Sigmoid colon (tissue), 7 donors: ENCODE results near the gene WFDC8. TPM values are rescaled to one million over a fixed set of nuclear protein-coding genes. Genes with fewer than 3 reads are reported as not detected.

Experiments used
- DNase-seq: peaks from one replicate; pipeline ENCODE4 v3.0.0-alpha.2; 2019
- H3K27ac ChIP-seq, 4 donors: fragments of 200-600 bp; sonication (generic); one replicate each; pipeline ENCODE4 v1.5.1; 2016 to 2019; ENCODE audit warnings: mild to moderate bottlenecking in 1 of 4
- H3K27me3 ChIP-seq, 3 donors: fragments of 200-600 bp; sonication (generic); one replicate each; pipeline ENCODE4 v1.5.1; 2019; ENCODE audit warnings: mild to moderate bottlenecking in 1 of 3
- H3K36me3 ChIP-seq, 4 donors: fragments of 200-600 bp; sonication (generic); one replicate each; pipeline ENCODE4 v1.5.1; 2016 to 2019
- H3K4me1 ChIP-seq, 4 donors: fragments of 200-600 bp; sonication (generic); one replicate each; pipeline ENCODE4 v1.5.1; 2017 to 2019
- H3K4me3 ChIP-seq, 4 donors: fragments of 200-600 bp; sonication (generic); one replicate each; pipeline ENCODE4 v1.5.1; 2017 to 2019; ENCODE audit warnings: mild to moderate bottlenecking in 2 of 4, moderate library complexity in 1 of 4
- H3K9me3 ChIP-seq, 4 donors: fragments of 200-600 bp in 3 of 4; sonication (generic) in 3 of 4; one replicate each; pipeline versions ENCODE4 v1.5.1 to v1.6.1; 2013 to 2019
- EP300 ChIP-seq, 4 donors: sonication (generic); formaldehyde crosslinking; IDR thresholded peaks; one replicate each; pipeline ENCODE4 v1.6.1; 2017; ENCODE audit warnings: antibody characterized with exemption in 4 of 4
- POLR2A ChIP-seq, 2 donors: fragments of 450-650 bp; IDR thresholded peaks; one replicate each; pipeline ENCODE4 v1.6.1; 2016; ENCODE audit warnings: antibody characterized with exemption in 2 of 2, mild to moderate bottlenecking in 2 of 2, moderate library complexity in 2 of 2
- POLR2AphosphoS5 ChIP-seq, 4 donors: sonication (generic); formaldehyde crosslinking; IDR thresholded peaks; one replicate each; pipeline ENCODE4 v1.6.1; 2017; ENCODE audit warnings: antibody characterized with exemption in 4 of 4
- WGBS, 2 donors: extraction: QIAGEN DNeasy Blood & Tissue Kit; methylation state at CpG; one replicate each; pipeline ENCODE4 v1.1.7; 2013; 5-methylcytosine and 5-hydroxymethylcytosine counted together
- intact Hi-C: fragments of 100-400 bp; cut with DNase I; formaldehyde crosslinking; loops from one replicate; pipeline ENCODE4 v1.15.1; 2023
- polyA plus RNA-seq, 3 donors: library from polyadenylated mRNA; stranded (reverse); fragments of 200-250 nt; gene quantifications; one replicate each; pipeline ENCODE4 v1.2.3, GENCODE V29; 2013
- total RNA-seq, 4 donors: library from RNA; depleted of rRNA; stranded (reverse); fragments of >200 nt; gene quantifications; one replicate each; pipeline ENCODE4 v1.1.0, GENCODE V29; 2016
- TF ChIP-seq, protein P1 (sequence below), 4 experiments: fragments of 450-650 bp in 3 of 4; fragments of 200-600 bp in 1 of 4; IDR thresholded peaks; one replicate each; pipeline ENCODE4 v1.5.1; 2016 to 2019; ENCODE audit warnings: antibody characterized with exemption in 4 of 4, mild to moderate bottlenecking in 3 of 4, moderate library complexity in 2 of 4
- donor health status: healthy with polysubstance abuse.
- donor health status: Bipolar disorder and iron deficiency.
- donor health status: healthy.

WFDC8 gene
- total and polyA plus RNA-seq, 7 donors, result not detected

DNA sequence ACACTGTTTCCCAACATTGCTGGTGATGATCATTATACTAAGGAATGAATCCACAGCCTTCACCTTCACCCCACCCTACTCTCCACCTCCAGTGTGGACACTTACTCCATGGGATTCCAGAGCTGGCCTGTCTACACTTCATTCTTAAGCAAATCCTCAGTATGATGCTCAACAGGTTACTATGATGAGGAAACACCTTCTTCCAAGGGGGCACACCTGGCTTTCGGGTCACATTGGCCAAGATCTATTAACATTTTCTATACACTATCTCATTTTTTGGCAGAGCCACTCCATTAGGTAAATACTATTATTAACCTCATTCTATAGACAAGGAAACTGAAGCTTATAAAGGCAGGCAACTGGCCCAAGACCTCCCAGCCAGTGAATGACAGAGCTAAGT is 23.9 kb downstream of the WFDC8 start:
- Histone ChIP-seq H3K36me3 (no peaks in the 10 kb centered on the region), H3K27me3 (peaks cover 0 to 2% (median 0%) of the 10 kb centered on the region in 3 donors), H3K9me3 (no peaks in the 10 kb centered on the region), H3K27ac (no peak overlapping the region), H3K4me1 (no peaks in the 10 kb centered on the region), H3K4me3 (no peak overlapping the region)
- intact Hi-C loops, result no loop called here
- TF ChIP-seq POLR2A (IDR thresholded peaks at IDR 0.05) (no peak), EP300 (IDR thresholded peaks at IDR 0.05) (no peak), POLR2AphosphoS5 (IDR thresholded peaks at IDR 0.05) (no peak)
- TF ChIP-seq, protein P1, sequence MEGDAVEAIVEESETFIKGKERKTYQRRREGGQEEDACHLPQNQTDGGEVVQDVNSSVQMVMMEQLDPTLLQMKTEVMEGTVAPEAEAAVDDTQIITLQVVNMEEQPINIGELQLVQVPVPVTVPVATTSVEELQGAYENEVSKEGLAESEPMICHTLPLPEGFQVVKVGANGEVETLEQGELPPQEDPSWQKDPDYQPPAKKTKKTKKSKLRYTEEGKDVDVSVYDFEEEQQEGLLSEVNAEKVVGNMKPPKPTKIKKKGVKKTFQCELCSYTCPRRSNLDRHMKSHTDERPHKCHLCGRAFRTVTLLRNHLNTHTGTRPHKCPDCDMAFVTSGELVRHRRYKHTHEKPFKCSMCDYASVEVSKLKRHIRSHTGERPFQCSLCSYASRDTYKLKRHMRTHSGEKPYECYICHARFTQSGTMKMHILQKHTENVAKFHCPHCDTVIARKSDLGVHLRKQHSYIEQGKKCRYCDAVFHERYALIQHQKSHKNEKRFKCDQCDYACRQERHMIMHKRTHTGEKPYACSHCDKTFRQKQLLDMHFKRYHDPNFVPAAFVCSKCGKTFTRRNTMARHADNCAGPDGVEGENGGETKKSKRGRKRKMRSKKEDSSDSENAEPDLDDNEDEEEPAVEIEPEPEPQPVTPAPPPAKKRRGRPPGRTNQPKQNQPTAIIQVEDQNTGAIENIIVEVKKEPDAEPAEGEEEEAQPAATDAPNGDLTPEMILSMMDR (IDR thresholded peaks at IDR 0.05), result no peak
- WGBS, 2 donors, result 91 to 94% methylated on average over 1 of the region's 1 CpG
- no peak for DNase-seq

DNA sequence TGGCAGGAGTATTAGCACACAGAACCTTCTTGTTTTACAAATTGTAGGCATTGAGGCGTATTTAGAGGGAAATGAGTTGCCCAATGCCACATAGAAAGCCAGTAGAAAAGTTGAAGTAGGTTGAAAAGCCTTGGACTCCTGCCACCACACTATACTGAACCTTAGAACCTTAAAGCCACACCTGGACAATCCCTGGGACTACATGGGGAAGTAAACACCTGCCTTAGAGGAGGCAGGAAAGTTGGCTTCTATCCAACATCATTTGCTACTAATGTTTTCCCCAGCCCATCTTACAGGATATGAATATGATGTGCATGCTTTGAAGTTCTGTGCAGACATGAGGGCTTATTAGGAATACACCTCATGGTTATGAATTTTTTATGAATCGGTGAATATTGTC is 26.6 kb downstream of the WFDC8 start:
- Histone ChIP-seq H3K27ac (no peak overlapping the region), H3K36me3 (no peaks in the 10 kb centered on the region), H3K4me1 (no peaks in the 10 kb centered on the region), H3K9me3 (no peaks in the 10 kb centered on the region), H3K4me3 (no peak overlapping the region), H3K27me3 (no peaks in the 10 kb centered on the region)
- intact Hi-C loops, result no loop called here
- DNase-seq, result no peak
- WGBS, 2 donors, result 42 to 79% methylated on average over 2 of the region's 2 CpGs
- TF ChIP-seq POLR2A (IDR thresholded peaks at IDR 0.05), result no peak
- TF ChIP-seq, protein P1 (IDR thresholded peaks at IDR 0.05), result no peak

DNA sequence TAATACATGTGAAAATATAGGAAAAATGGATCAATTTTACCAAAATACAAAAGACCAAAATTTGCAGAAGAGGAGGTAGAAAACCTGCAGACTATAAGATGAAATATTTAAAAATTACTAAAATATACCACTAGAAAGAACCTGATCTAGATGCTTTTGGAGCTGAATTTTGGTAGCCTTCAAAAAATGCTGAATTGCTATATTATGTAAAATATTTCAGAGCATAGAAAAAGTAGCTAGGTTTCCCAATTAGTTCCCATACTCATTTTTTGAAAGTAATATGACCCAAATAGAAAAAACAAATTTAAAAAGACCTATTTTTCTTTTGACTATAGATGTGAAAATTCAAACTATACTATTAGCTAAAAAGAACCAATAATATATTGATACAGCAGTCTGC is 28.3 kb downstream of the WFDC8 start:
- Histone ChIP-seq H3K4me1 (no peaks in the 10 kb centered on the region), H3K36me3 (no peaks in the 10 kb centered on the region), H3K9me3 (no peaks in the 10 kb centered on the region), H3K27ac (no peak overlapping the region), H3K27me3 (no peaks in the 10 kb centered on the region), H3K4me3 (no peak overlapping the region)
- TF ChIP-seq POLR2A (IDR thresholded peaks at IDR 0.05), result no peak
- no peak for TF ChIP-seq POLR2AphosphoS5 (IDR thresholded peaks at IDR 0.05)
- TF ChIP-seq EP300 (IDR thresholded peaks at IDR 0.05), result no peak
- TF ChIP-seq, protein P1 (IDR thresholded peaks at IDR 0.05), result no peak
- DNase-seq, result no peak
- intact Hi-C loops, result no loop called here

DNA sequence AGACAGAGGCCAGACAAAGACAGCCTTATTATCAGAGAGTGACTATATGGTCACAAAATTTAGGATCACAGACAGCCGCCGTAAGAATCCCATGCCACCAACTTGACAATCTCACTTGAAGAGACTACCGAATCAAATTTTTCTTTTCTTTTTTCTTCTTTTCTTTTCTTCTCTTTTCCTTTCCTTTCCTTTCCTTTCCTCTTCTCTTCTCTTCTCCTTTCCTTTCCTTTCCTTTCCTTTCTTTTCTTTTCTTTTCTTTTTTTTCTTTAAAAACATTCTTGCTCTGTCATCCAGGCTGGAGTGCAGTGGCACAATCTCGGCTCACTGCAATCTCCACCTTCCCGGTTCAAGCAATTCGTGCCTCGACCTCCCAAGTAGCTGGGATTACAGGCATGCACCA is 30.7 kb downstream of the WFDC8 start:
- TF ChIP-seq, protein P1 (IDR thresholded peaks at IDR 0.05), result no peak
- TF ChIP-seq EP300 (IDR thresholded peaks at IDR 0.05) (no peak), POLR2A (IDR thresholded peaks at IDR 0.05) (no peak), POLR2AphosphoS5 (IDR thresholded peaks at IDR 0.05) (no peak)
- WGBS, 2 donors, result 84 to 91% methylated on average over 7 of the region's 7 CpGs
- no peaks in the 10 kb centered on the region for H3K27me3 ChIP-seq

DNA sequence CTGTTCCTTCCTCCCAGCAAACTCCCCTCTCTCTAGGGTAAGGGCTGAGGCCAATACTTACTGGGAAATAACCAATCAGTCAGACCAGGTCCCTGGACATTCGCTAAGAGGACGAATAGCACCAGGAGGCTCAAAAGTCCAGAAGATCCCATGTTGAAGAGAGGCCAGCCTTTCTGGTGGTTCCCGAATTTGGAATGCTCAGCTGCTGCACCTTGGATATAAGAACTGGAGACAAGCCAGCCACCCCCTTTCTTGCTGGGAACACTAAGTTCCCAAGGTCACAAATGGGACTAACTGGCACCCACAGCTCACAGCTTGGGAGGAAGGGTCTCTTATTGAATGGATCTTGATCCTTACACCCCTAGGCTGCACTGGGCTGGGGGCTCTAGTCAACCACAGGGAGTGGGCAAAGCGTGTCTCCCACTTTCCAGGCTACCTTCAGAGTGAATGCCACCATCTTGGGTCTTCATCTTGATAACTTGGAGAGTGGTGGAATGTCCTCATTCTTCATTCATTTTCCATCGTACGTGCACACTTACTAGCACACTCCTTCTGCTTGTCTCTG is 31.8 kb downstream of the WFDC8 start, which contains the start of gene EPPIN:
EPPIN (minus strand) TSS at position 196 of the 565 bp plus-strand sequence; CDS start at position 152, 44 bp downstream.
- no peaks in the 10 kb centered on the region for H3K9me3 ChIP-seq
- no peak for TF ChIP-seq EP300 (IDR thresholded peaks at IDR 0.05)
- no peak for TF ChIP-seq POLR2AphosphoS5 (IDR thresholded peaks at IDR 0.05)
- TF ChIP-seq POLR2A (IDR thresholded peaks at IDR 0.05), result no peak
- TF ChIP-seq, protein P1 (IDR thresholded peaks at IDR 0.05), result no peak
- H3K4me1 ChIP-seq, result no peaks in the 10 kb centered on the region
- H3K4me3 ChIP-seq, result no peak within 1 kb of the TSS
- no peaks in the 10 kb centered on the region for H3K36me3 ChIP-seq
- no peaks in the 10 kb centered on the region for H3K27me3 ChIP-seq
- 87 to 90% methylated on average over 6 of the region's 6 CpGs for whole genome bisulfite sequencing, 2 donors
- no peak for DNase-seq
- no peak within 1 kb of the TSS for H3K27ac ChIP-seq
- intact Hi-C loops, result no loop called here

More for the DNA sequence above, 30.7 kb downstream of the WFDC8 start:
- DNase-seq, result no peak
- Histone ChIP-seq H3K9me3 (no peaks in the 10 kb centered on the region), H3K4me1 (no peaks in the 10 kb centered on the region), H3K4me3 (no peak overlapping the region), H3K27ac (no peak overlapping the region), H3K36me3 (no peaks in the 10 kb centered on the region)
- intact Hi-C loops, result no loop called here
